ENCODE data around the gene SNRNP27. TPM values are rescaled to one million over a fixed set of nuclear protein-coding genes. Genes with fewer than 3 reads are reported as not detected.

Gene SNRNP27
- total and polyA plus RNA-seq, 9 of the 15 experiments (the other 6 are each of a cell fraction or from before 2014, with no cell fraction given): 29.2 to 102 (median 65.7) TPM

- TF ChIP-seq ZNF592 (IDR thresholded peaks at IDR 0.05) (no peak), ZNF347 (CRISPR knock-in tag; IDR thresholded peaks at IDR 0.05; ENCODE audit: low read depth) (no peak), CSDE1 (IDR thresholded peaks at IDR 0.05) (no peak), VEZF1 (CRISPR knock-in tag; IDR thresholded peaks at IDR 0.05) (peak; percentile 72), NFE2 (IDR thresholded peaks at IDR 0.05; ENCODE audit: low read depth) (no peak), FOXJ2 (tag; IDR thresholded peaks at IDR 0.05) (no peak), ZBTB49 (CRISPR knock-in tag; IDR thresholded peaks at IDR 0.05; ENCODE audit: borderline replicate concordance) (no peak), PTBP1 (IDR thresholded peaks at IDR 0.05; ENCODE audit: low read depth, low read length) (no peak), BRF2 (IDR thresholded peaks at IDR 0.05; ENCODE audit: borderline replicate concordance, insufficient read depth, insufficient read length) (no peak), NCOR1 (IDR thresholded peaks at IDR 0.05) (0 out of 2 replicates have a peak, but pooled peaks have one; percentile 4), ZNF280A (IDR thresholded peaks at IDR 0.05; ENCODE audit: low read depth, partially characterized antibody) (no peak), RNF219 (CRISPR knock-in tag; IDR thresholded peaks at IDR 0.05) (no peak)
Measured at GRCh38 chr2:69914950-69915945, 21.5 kb downstream of the SNRNP27 start, which contains the start of gene MXD1 (continued).
